ENCODE data around the gene NWD2.

DNA sequence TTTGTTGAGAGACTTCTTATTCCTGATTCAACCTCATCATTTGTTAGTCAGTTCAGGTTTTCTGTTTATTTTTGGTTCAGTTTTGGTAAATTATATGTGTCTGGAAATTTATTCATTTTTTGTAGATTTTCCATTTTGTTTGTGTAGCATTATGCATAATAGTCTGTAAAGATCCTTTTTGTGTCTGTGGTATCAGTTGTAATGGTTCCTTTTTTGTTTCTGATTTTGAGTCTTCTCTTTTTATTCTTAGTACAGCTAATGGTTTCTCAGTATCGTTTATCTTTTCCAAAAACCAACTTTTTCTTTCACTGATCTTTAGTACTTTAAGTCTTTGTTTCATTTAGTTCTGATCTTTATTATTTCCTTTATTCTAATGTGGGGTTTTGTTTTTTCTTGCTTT is 61.4 kb downstream of the NWD2 start:
- TF ChIP-seq, protein P1, sequence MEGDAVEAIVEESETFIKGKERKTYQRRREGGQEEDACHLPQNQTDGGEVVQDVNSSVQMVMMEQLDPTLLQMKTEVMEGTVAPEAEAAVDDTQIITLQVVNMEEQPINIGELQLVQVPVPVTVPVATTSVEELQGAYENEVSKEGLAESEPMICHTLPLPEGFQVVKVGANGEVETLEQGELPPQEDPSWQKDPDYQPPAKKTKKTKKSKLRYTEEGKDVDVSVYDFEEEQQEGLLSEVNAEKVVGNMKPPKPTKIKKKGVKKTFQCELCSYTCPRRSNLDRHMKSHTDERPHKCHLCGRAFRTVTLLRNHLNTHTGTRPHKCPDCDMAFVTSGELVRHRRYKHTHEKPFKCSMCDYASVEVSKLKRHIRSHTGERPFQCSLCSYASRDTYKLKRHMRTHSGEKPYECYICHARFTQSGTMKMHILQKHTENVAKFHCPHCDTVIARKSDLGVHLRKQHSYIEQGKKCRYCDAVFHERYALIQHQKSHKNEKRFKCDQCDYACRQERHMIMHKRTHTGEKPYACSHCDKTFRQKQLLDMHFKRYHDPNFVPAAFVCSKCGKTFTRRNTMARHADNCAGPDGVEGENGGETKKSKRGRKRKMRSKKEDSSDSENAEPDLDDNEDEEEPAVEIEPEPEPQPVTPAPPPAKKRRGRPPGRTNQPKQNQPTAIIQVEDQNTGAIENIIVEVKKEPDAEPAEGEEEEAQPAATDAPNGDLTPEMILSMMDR (IDR thresholded peaks at IDR 0.05), result no peak
- no peak for TF ChIP-seq POLR2AphosphoS5 (IDR thresholded peaks at IDR 0.05)
